HepG2 (cell line): Measurements from ENCODE around the gene FAM110D. TPM values are rescaled to one million over a fixed set of nuclear protein-coding genes. Genes with fewer than 3 reads are reported as not detected.

Experiments
- CTCF ChIP-seq: sonication (generic); formaldehyde crosslinking; IDR thresholded peaks from 2 replicates; pipeline ENCODE4 v1.5.0; 2020; ENCODE audit warnings: mild to moderate bottlenecking, missing genetic modification reagents, moderate library complexity
- FOSL2 ChIP-seq: sonication (generic); formaldehyde crosslinking; IDR thresholded peaks from 2 replicates; pipeline ENCODE4 v1.4.0; 2020; ENCODE audit warnings: missing genetic modification reagents
- HNRNPH1 ChIP-seq: fragments of 200-400 bp; formaldehyde crosslinking; optimal IDR thresholded peaks from 2 replicates; pipeline ENCODE3; 2017; ENCODE audit warnings: mild to moderate bottlenecking, low read depth, low read length
- HOXD1 ChIP-seq: sonication (generic); formaldehyde crosslinking; IDR thresholded peaks from 2 replicates; pipeline ENCODE4 v1.5.0; 2020; ENCODE audit warnings: missing genetic modification reagents
- MAFF ChIP-seq: IDR thresholded peaks from 2 replicates; pipeline ENCODE4 v1.6.1; 2011; ENCODE audit warnings: low read depth, low read length, improper control_type of control experiment
- MEIS1 ChIP-seq: sonication (generic); formaldehyde crosslinking; IDR thresholded peaks from 2 replicates; pipeline ENCODE4 v1.9.0; 2021; ENCODE audit warnings: mild to moderate bottlenecking, missing genetic modification reagents, moderate library complexity, borderline replicate concordance
- NR3C1 ChIP-seq: sonication (generic); formaldehyde crosslinking; IDR thresholded peaks from 2 replicates; pipeline ENCODE4 v1.4.0; 2020; ENCODE audit warnings: missing genetic modification reagents
- RNF2 ChIP-seq: fragments of 450-650 bp; conservative IDR thresholded peaks from 2 replicates; pipeline ENCODE4 v1.6.1; 2016; ENCODE audit warnings: low read depth
- SIN3B ChIP-seq: fragments of 150-350 bp; IDR thresholded peaks from 2 replicates; pipeline ENCODE4 v1.6.1; 2014; ENCODE audit warnings: low read length
- SP5 ChIP-seq: IDR thresholded peaks from 2 replicates; pipeline ENCODE4 v1.6.1; 2016; ENCODE audit warnings: low read depth, borderline replicate concordance
- SRY ChIP-seq: sonication (generic); formaldehyde crosslinking; IDR thresholded peaks from 2 replicates; pipeline ENCODE4 v1.8.0; 2022; ENCODE audit warnings: mild to moderate bottlenecking, missing genetic modification reagents
- polyA plus RNA-seq, 8 experiments: library from polyadenylated mRNA; depleted of rRNA in 3 of 8; stranded (reverse) in 7 of 8; unstranded in 1 of 8; fragments of >200 nt; fragmentation: Illumina TruSeq in 4 of 8; extraction: Trizol in 4 of 8; gene quantifications; 2 replicates each; pipeline versions ENCODE4 v1.2.1 to v1.2.3, GENCODE V29; 2011 to 2016; ENCODE audit warnings: low read depth in 4 of 8, missing spikeins in 1 of 8, mixed read lengths in 1 of 8; ENCODE audit not compliant: insufficient read depth in 1 of 8
- total RNA-seq, 5 experiments: library from RNA; depleted of rRNA; stranded (reverse); fragments of >200 nt; fragmentation: Illumina TruSeq; extraction: Trizol; gene quantifications; 2 replicates each; pipeline ENCODE4 v1.2.3, GENCODE V29; 2016; ENCODE audit warnings: low read depth in 1 of 5
- TF ChIP-seq, protein P1 (sequence below): sonication (generic); formaldehyde crosslinking; IDR thresholded peaks from 2 replicates; pipeline ENCODE4 v1.4.0; 2020; ENCODE audit warnings: missing genetic modification reagents
- TF ChIP-seq, protein P2 (sequence below): fragments of 450-650 bp; IDR thresholded peaks from 2 replicates; pipeline ENCODE4 v1.6.1; 2017; ENCODE audit warnings: mild to moderate bottlenecking
- TF ChIP-seq, protein P3 (sequence below): sonication (generic); formaldehyde crosslinking; IDR thresholded peaks from 2 replicates; pipeline ENCODE4 v1.4.0; 2020; ENCODE audit warnings: low read depth, missing genetic modification reagents

The FAM110D gene
- total and polyA plus RNA-seq, 2 of the 13 experiments (the other 11 are each of a cell fraction or from before 2014, with no cell fraction given) = not detected

- TF ChIP-seq, protein P1, sequence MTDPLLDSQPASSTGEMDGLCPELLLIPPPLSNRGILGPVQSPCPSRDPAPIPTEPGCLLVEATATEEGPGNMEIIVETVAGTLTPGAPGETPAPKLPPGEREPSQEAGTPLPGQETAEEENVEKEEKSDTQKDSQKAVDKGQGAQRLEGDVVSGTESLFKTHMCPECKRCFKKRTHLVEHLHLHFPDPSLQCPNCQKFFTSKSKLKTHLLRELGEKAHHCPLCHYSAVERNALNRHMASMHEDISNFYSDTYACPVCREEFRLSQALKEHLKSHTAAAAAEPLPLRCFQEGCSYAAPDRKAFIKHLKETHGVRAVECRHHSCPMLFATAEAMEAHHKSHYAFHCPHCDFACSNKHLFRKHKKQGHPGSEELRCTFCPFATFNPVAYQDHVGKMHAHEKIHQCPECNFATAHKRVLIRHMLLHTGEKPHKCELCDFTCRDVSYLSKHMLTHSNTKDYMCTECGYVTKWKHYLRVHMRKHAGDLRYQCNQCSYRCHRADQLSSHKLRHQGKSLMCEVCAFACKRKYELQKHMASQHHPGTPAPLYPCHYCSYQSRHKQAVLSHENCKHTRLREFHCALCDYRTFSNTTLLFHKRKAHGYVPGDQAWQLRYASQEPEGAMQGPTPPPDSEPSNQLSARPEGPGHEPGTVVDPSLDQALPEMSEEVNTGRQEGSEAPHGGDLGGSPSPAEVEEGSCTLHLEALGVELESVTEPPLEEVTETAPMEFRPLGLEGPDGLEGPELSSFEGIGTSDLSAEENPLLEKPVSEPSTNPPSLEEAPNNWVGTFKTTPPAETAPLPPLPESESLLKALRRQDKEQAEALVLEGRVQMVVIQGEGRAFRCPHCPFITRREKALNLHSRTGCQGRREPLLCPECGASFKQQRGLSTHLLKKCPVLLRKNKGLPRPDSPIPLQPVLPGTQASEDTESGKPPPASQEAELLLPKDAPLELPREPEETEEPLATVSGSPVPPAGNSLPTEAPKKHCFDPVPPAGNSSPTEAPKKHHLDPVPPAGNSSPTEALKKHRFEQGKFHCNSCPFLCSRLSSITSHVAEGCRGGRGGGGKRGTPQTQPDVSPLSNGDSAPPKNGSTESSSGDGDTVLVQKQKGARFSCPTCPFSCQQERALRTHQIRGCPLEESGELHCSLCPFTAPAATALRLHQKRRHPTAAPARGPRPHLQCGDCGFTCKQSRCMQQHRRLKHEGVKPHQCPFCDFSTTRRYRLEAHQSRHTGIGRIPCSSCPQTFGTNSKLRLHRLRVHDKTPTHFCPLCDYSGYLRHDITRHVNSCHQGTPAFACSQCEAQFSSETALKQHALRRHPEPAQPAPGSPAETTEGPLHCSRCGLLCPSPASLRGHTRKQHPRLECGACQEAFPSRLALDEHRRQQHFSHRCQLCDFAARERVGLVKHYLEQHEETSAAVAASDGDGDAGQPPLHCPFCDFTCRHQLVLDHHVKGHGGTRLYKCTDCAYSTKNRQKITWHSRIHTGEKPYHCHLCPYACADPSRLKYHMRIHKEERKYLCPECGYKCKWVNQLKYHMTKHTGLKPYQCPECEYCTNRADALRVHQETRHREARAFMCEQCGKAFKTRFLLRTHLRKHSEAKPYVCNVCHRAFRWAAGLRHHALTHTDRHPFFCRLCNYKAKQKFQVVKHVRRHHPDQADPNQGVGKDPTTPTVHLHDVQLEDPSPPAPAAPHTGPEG (CRISPR knock-in tag) = no peak
- 0 out of 2 replicates have a peak, but pooled peaks have one; percentile 41 for TF ChIP-seq HOXD1
- TF ChIP-seq RNF2 = peak; percentile 80
- no peak for TF ChIP-seq NR3C1
- TF ChIP-seq, protein P2, sequence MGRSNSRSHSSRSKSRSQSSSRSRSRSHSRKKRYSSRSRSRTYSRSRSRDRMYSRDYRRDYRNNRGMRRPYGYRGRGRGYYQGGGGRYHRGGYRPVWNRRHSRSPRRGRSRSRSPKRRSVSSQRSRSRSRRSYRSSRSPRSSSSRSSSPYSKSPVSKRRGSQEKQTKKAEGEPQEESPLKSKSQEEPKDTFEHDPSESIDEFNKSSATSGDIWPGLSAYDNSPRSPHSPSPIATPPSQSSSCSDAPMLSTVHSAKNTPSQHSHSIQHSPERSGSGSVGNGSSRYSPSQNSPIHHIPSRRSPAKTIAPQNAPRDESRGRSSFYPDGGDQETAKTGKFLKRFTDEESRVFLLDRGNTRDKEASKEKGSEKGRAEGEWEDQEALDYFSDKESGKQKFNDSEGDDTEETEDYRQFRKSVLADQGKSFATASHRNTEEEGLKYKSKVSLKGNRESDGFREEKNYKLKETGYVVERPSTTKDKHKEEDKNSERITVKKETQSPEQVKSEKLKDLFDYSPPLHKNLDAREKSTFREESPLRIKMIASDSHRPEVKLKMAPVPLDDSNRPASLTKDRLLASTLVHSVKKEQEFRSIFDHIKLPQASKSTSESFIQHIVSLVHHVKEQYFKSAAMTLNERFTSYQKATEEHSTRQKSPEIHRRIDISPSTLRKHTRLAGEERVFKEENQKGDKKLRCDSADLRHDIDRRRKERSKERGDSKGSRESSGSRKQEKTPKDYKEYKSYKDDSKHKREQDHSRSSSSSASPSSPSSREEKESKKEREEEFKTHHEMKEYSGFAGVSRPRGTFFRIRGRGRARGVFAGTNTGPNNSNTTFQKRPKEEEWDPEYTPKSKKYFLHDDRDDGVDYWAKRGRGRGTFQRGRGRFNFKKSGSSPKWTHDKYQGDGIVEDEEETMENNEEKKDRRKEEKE = no peak
- no peak for TF ChIP-seq SIN3B
- TF ChIP-seq, protein P3, sequence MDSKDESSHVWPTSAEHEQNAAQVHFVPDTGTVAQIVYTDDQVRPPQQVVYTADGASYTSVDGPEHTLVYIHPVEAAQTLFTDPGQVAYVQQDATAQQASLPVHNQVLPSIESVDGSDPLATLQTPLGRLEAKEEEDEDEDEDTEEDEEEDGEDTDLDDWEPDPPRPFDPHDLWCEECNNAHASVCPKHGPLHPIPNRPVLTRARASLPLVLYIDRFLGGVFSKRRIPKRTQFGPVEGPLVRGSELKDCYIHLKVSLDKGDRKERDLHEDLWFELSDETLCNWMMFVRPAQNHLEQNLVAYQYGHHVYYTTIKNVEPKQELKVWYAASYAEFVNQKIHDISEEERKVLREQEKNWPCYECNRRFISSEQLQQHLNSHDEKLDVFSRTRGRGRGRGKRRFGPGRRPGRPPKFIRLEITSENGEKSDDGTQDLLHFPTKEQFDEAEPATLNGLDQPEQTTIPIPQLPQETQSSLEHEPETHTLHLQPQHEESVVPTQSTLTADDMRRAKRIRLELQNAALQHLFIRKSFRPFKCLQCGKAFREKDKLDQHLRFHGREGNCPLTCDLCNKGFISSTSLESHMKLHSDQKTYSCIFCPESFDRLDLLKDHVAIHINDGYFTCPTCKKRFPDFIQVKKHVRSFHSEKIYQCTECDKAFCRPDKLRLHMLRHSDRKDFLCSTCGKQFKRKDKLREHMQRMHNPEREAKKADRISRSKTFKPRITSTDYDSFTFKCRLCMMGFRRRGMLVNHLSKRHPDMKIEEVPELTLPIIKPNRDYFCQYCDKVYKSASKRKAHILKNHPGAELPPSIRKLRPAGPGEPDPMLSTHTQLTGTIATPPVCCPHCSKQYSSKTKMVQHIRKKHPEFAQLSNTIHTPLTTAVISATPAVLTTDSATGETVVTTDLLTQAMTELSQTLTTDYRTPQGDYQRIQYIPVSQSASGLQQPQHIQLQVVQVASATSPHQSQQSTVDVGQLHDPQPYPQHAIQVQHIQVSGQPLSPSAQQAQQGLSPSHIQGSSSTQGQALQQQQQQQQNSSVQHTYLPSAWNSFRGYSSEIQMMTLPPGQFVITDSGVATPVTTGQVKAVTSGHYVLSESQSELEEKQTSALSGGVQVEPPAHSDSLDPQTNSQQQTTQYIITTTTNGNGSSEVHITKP (CRISPR knock-in tag) = peak; percentile 85
- TF ChIP-seq SP5 (CRISPR knock-in tag) = no peak; the same call in 1 of the 2 replicates
- no peak for TF ChIP-seq MAFF
- no peak for TF ChIP-seq CTCF (CRISPR knock-in tag)
- TF ChIP-seq FOSL2 (CRISPR knock-in tag) = no peak; the same call in 1 of the 2 replicates
- TF ChIP-seq MEIS1 (CRISPR knock-in tag) = peak; percentile 47; the same call in 1 of the 2 replicates
- TF ChIP-seq HNRNPH1 = no peak
- peak; percentile 36; the same call in 1 of the 2 replicates for TF ChIP-seq SRY (CRISPR knock-in tag)
These were observed 47.1 kb upstream of the FAM110D start, which contains the start of gene PDIK1L (continued) for GRCh38 chr1:26111530-26112406.
